M059J (cell line): ENCODE results near the gene TANC1. TPM values are rescaled to one million over a fixed set of nuclear protein-coding genes. Genes with fewer than 3 reads are reported as not detected.
"Not testable (repeated sequence)": the region's sequence is repeated elsewhere in the genome, so short reads cannot be mapped to it uniquely, and the experiment has no call there.

ENCODE experiments used
- DNase-seq: peaks from one replicate; pipeline ENCODE4 v3.0.0-alpha.2; 2012; ENCODE audit warnings: low read depth
- total RNA-seq: library from RNA; depleted of rRNA; stranded (reverse); fragments of >200 nt; shearing (Covaris generic); gene quantifications from 2 replicates; pipeline ENCODE4 v1.2.3, GENCODE V29; 2014

Gene TANC1
- total RNA-seq, 1 experiment from 2014 or later, result 22.8 TPM

DNA sequence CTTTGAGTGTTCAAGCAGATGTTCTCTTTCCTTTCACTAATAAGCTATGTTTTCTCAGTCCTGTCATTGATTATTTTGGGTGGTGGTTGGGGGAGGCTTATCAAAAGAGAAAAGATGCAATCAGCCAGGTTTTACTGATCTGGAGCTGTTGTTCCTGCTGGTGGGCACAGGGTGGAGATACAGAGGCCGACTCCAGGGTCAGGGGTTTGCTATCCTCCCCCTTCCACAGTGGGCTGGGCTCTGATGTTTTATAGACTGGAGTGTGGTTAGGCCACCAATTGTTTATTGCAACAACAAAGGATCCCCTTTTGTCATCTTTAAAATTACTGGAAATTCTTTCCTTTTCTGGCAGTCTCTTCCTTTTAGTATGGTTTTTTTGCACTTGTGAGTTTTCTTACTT, 120.5 kb downstream of the TANC1 start:
- DNase-seq, result peak; percentile 52

- DNase-seq, result no peak
Observed at GRCh38 chr2:159089543-159089942, 121.1 kb downstream of the TANC1 start.

DNA sequence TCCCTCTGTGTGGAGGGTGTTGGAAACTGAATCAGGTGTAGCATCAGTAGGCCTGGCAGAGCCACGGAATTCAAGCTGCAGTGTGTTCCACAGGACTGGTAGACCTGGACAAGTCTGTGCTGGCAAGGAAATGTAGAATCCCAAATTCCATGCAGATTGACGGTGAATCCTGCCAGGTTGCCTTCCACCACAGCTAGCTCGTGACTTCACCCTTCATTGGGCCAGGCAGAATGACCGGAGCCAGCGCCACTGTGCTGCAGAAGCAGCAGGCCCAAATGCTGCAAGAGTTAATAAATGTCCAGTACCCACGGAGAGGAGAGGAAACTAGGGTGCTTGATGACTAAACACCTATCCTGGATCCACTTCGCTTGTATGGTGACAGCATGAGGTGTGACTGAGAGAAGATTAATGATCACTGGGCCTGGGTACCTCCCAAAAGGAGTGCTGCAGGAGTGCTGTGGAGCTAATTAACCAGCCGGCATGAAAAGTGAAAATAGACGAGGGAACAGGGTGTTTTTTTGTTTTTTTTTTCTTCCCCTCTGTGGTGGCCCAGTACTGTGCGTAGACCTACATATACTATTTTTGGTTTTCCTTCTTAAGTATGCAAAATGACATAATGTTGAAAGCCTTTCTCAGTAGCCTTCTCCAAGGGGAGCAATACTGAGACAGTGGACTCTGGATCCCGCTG, 122.2 kb downstream of the TANC1 start:
- DNase-seq, result peak; percentile 77

DNA sequence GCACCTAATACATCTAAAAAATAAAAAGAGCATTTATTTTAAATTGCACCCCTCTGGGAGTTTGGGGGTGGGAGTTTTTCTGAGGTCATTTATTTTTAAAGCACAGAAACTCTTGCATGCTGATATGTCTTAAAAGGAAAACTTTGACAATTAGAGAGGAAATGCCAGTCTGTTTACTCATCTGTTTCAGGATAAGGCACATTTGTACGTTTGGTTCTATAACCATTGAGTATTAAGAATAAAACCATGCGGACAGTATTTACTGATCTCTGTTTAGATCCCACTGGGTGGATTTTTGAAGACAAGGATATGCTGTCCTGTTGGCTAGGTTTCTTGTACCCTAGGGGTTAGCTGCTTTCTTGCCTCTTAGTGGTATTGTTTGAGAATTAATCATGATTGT, 122.9 kb downstream of the TANC1 start:
- peak; percentile 86 for DNase-seq

DNA sequence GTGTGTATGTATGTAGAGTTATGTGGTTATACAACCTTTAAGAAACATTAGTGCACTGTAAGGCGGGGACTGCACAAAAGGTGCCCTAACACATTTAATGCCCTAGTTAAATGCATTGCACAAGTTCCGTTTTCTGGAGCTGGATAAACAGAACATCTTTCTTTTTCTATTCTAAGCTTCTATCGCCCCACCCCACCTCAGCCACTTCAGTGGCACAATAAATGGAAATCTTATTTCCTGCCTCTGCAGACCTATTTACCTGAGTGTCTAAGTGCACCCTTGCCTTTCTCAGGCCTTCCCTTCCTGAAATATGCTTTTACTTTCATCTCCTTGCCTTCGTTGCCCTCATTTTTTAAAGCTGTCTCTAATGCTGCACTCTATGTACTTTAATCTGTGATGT, 123.5 kb downstream of the TANC1 start:
- DNase-seq, result no peak

- peak; percentile 20 for DNase-seq
Observed at GRCh38 chr2:159093497-159093896, 125.1 kb downstream of the TANC1 start.

- DNase-seq, result peak; percentile 93
Observed at GRCh38 chr2:159094173-159094737, 125.8 kb downstream of the TANC1 start.

- peak; percentile 34 for DNase-seq
Observed at GRCh38 chr2:159095813-159096212, 127.4 kb downstream of the TANC1 start.

DNA sequence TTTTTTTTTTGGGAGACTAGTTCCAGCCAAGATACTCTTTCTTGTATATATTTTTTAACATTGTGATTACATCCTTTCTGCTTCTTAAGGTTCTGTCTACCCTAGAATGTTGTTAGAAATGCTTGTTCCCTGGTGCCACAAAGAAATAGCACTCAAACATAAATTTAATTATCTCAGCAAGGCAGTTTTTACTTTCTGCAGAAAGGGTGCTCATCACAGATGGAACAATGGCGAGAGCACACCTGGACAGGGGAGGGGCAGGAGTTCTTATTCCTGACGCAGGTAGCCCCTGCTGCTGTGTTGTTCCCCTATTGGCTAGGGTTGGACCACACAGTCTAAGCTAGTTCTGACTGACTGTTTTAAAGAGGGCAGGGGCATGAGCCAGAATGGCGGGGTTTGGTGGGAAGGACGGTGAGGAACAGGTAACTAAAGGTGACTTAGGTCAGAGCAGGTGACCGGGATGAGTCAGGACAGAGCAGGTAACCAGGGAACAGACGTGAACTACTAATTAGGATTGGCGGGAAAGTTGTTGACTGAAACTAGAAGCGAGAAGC, 127.9 kb downstream of the TANC1 start:
- not testable (repeated sequence) for DNase-seq

DNA sequence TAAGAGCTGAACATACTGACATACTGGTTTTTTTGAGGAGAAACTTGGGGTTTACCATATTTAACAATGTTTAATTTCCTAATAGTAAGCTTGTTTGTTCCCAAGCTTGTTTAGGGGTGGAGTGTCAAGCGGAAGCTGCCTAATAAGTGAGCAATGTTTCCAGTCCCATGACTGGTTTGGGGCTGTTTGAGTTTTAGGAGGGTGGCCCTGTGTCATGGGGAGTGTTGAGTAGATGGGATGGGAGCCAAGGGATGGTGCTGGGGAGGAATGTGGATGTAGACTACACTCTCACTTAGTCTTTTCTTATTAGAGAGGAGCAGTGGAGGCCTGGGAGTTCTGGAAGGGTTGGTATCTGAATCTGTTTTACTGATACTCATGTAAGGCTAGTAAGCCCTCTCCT, 128.5 kb downstream of the TANC1 start:
- DNase-seq, result peak; percentile 60

DNA sequence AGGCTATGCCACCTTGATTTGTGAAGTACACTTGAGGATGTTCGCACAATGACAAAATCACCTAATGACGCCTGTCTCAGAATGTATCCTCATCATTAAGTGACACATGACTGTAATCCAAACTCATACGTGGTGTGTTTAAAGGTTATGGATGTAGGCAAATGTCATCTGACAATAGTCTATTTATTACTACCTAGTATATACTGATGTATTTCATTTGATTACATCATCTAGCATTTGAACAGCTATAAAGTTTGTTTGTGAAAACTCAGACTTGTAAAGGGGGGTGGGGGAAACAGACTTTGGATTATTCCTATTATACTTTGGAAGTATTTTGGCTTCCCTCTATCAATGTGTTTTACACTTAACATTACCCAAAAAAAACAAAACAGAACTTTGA, 129.9 kb downstream of the TANC1 start:
- no peak for DNase-seq

DNA sequence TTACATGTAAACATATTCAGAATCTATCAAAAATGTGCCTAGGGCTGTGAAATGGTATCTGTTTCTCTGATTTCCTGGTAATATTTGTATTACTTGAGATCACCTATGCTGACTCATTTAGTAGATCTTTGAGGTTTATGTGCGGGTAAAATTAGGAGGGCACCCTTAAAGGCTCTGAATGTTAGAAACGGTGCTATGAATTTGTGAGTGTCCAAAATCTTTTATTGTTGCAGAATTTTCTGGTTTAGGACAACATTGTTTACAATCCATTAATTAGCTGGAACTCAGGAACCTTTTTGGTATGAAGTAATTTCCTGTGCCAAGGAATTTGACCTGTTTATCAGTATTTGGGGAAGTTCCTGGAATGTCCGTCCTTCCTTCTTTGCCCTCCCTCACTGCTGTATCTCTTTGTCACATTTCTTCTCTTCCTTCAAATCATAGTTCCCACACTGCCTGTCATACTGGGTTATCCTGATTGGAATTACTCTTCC, 130.5 kb downstream of the TANC1 start:
- DNase-seq, result peak; percentile 69

DNA sequence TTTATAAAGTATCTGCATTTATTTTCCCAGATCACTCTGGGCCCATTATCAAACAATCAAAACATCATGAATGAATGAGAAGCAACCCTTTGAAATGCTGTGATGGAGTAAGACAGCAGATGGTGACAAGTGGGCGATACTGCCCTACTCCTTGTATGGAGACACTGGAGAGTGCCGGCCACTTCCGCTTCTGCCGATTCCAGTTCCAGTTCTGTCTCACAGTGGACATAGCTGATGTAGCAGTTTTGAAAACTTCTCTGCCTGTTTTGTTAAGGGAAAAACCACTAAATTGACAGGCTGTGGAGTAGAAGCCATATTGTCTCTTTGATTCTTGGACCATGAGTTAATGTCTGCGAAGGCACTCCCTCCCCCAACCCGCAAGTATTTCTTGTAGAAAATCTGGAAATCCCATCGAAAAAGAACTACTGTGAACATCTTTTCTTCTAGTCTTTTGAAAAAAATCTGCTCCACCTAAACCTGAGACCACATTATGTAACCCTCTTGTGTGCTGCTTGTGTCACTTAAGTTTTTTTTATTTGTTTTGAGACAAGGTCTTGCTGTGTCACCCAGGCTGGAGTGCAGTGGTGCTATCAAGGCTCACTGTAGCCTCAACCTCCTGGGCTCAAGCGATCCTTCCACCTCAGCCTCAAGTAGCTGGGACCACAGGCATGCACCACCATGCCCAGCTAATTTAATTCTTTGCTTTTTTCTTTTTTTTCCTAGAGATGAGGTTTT, 133.5 kb downstream of the TANC1 start:
- no peak for DNase-seq

GRCh38 chr2:159103411-159103810, 135.0 kb downstream of the TANC1 start:
- DNase-seq, result no peak

DNA sequence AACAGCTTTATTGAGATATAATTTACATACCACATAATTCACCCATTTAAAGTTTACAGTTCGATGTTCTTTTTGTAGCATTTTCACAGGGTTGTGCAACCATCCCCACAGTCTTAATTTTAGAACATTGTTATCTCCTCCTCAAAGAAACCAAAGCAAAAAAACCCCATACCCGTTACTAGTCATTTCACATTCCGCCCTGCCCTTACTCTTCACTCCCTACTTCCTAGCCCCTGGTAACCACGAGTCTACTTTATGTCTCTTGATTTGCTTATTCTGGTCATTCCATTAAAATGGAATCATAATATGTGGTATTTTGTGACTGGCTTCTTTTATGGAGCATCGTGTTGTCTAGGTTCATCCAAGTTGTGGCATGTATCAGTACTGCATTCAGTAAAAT, 137.7 kb downstream of the TANC1 start:
- DNase-seq, result peak; percentile 32

- DNase-seq, result no peak
Observed at GRCh38 chr2:159108181-159108893, 139.9 kb downstream of the TANC1 start.

DNA sequence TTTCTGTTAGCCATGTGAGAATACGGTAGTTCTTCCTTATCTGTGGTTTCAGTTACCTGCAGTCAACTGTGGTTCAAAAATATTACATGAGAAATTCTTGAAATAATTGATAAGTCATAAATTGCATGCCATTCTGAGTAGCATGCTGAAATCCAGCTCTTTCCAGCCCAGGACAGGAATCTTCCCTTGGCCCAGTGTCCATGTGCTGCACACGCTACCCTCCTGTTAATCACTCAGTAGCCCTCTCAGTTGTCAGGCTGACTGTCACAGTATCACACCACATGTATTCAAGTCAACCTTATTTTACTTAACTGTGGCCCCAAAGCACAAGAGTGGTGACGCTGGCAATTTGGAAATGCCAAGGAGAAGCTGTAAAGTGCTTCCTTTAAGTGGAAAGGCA, 141.1 kb downstream of the TANC1 start:
- DNase-seq, result no peak

DNA sequence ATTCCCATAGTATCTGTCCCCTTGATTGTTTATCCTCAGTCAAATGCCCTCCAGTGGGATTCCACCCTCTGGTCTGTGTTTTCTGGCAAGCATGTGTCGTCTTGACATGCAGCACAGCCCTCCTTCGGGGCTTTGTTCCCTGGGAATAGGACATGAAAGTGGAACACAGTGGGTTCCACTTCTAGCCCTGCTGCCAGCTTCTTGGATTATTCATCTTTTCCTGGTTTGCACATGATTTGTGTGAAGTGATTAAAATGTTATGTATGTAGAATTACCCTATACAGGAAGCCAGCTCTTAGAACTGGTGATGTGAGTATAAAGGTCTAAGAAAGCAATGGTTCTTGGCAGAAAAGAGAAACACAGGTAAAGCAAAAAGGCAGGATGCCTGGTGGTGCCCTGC, 142.3 kb downstream of the TANC1 start:
- DNase-seq, result no peak

DNA sequence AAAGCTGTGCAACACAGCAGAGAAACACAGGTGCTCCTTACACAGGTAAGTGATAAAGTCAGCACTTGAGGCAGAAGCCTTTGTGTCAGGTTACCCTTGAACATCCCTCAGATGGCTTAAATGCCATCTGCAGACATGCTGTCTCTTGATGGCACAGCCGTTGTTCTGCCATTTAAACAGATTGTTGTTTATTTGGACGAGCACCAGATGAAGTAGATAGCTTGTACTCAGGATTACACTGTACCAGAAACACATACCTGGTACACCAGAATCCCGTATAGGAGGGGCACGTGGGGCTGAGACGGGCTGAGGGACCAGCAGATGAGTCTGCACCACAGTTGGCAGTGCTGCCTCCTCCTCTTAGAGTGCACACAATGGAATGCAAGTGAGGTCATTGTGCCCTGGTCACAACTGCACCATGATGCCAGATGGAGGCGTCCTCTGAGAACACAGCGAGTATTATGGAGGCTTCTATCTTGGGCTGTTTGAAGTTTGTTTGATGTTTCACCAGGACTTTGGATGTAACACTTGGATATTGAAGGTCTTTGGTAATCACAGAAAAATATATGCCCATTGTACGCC, 143.0 kb downstream of the TANC1 start:
- no peak for DNase-seq

DNA sequence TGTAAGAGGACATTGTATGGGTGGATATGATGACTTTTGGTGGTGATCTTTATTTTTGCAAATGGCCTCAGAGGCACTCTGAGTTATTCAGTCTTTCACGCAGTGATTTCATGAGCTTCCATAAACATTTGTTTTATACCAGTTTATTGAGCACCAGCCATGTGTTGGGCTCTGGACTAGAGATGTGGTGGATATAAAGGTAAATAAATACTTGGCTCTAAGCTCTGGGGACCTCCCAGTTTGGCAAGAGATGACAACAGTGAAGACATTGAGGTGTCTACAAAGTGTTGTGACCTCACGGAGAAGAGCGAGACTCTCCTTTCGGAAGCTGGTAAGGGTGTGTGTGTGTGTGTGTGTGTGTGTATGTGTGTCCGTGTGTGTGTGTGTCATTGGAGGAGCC, 146.4 kb downstream of the TANC1 start:
- DNase-seq, result no peak

DNA sequence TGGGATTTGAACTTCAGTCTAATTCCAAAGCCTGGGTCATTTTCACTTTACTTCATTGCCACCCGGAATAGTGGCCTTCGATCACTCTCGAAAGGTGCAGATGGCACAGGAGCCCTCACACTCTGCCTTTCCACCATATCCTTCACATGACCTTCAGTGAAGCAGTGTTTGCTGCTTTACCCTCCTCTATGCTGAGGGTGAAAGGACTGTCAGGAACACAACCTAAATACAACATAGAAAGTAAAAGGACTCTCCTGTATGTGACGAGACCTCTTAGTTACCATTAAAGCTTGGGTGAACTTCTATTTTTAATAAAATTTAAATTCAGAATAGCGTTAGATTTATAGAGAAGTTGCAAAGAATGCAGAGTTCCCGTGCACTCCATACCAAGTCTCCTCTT, 148.5 kb downstream of the TANC1 start:
- no peak for DNase-seq

- no peak for DNase-seq
Observed at GRCh38 chr2:159117658-159118057, 149.2 kb downstream of the TANC1 start.
